ENCODE measurements around the gene CCDC24.

GRCh38 chr1:44043176-44044070 lies 52.0 kb downstream of the CCDC24 start:
- no peak for TF ChIP-seq EP300 (IDR thresholded peaks at IDR 0.05)
- no peak for TF ChIP-seq CTCF (IDR thresholded peaks at IDR 0.05)
